GM21381 (cell line): ENCODE measurements around the gene A1CF.
"Not testable (repeated sequence)": the region's sequence is repeated elsewhere in the genome, so short reads cannot be mapped to it uniquely, and the experiment has no call there.

Experiments
- ATAC-seq: cut with Tn5 transposase; IDR thresholded peaks from one replicate; pipeline ENCODE4 v1.9.1; 2021; ENCODE audit warnings: mild to moderate bottlenecking, moderate library complexity; ENCODE audit not compliant: unreplicated experiment

Gene A1CF

DNA sequence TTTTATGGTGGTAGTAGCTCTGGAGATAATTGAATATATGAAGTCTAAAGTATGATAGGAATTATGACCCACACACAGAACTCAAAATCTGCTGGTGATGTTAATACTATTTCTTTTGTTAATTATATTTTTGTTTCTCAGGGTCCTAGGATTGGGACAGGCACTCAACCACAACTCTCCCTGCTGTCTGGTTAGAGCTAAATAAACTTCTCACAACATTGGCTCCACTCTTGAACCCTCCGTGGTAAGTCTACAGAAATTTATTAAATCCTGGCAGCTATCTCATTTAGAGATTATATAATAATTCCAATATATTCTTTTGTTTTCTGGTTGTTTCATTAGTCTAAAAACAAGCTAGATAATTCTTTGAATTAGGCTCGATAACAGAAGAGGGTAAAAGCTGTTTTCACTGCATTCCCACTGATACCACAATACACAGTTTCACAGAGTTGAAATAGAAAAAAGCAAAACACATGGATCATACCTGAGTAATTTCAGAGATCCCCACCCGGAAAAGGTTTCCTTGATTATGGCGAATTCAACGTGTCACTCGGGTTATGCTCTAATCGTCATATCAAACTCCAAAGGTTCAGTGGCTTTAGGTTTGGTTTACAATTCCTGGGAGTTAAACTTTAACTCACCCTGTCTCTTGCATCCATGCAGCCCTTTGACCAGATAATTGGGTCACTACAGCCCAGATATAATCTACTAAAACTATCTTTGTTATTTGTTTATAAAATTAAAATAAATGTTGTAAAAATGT lies at the start of gene A1CF:
A1CF (minus strand) TSS at position 531 of the 763 bp plus-strand sequence. CDS start 25,687 bp downstream, outside the sequence.
- no peak for ATAC-seq

GRCh38 chr10:50931948-50932431 lies 46.6 kb upstream of the A1CF start:
- no peak for ATAC-seq

GRCh38 chr10:50929670-50930069 lies 44.2 kb upstream of the A1CF start:
- ATAC-seq, result no peak

DNA sequence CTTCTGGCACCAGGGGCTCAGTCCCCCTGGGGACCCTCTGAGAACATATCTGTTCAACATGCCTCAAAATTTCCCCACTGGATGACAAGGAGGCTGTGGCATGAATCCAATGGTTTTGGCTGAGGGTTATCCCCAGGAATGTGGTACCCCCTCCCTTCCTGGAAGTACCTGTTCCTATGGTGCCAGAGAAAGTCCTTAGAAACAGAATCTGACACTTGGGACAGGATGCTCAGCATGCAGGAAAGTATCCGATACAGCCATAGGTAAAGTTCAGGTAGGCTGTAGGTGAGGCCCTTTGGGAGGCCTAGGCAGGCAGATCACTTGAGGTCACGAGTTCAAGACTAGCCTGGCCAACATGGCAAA lies 42.7 kb upstream of the A1CF start:
- no peak for ATAC-seq

GRCh38 chr10:50927522-50928189 lies 42.2 kb upstream of the A1CF start:
- no peak for ATAC-seq

GRCh38 chr10:50923471-50923870 lies 38.0 kb upstream of the A1CF start:
- not testable (repeated sequence) for ATAC-seq

GRCh38 chr10:50919010-50919409 lies 33.6 kb upstream of the A1CF start:
- ATAC-seq, result no peak

GRCh38 chr10:50918529-50918928 lies 33.1 kb upstream of the A1CF start:
- no peak for ATAC-seq

GRCh38 chr10:50917486-50917885 lies 32.1 kb upstream of the A1CF start:
- ATAC-seq, result no peak

- ATAC-seq, result no peak
Observed at GRCh38 chr10:50909334-50910014, 24.0 kb upstream of the A1CF start.

DNA sequence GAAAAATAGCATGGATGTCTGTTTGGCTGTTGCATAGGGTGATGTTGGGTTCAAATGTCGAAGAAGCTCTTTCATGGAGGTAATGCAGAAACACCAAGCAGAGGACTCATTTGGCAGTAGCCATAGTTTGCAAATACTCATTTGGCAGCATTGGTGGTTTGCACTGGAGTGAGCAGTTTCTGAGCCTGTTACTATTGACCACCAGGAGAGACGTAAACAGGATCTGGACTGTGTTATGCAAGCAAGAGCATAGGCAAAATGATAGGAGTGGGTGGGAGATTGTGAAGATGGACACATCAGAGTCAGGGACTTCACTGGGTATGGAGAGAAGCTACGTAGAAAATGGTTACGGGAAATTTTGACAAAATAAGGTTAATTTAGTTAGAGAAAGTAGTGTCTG lies 22.9 kb upstream of the A1CF start:
- ATAC-seq, result no peak

GRCh38 chr10:50905797-50906196 lies 20.4 kb upstream of the A1CF start:
- not testable (repeated sequence) for ATAC-seq

DNA sequence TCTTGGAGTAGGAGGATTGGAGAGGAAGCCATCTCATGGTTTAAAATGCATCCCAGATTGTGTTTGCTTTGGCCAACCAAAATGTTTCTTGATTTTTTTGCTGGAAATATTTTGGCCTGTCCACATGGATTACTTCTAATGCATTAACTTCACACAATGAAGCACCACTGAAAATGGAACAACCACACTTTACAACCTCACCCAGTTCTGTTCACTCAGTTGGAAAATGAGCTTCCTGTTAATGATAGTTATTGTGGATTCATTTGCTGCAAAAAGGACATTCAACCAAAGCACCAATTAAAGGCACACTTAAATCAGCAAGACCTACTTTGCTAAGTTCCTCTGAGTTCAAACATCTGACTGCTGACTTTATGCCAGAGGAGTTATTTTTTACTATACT lies 11.3 kb upstream of the A1CF start:
- ATAC-seq, result no peak

DNA sequence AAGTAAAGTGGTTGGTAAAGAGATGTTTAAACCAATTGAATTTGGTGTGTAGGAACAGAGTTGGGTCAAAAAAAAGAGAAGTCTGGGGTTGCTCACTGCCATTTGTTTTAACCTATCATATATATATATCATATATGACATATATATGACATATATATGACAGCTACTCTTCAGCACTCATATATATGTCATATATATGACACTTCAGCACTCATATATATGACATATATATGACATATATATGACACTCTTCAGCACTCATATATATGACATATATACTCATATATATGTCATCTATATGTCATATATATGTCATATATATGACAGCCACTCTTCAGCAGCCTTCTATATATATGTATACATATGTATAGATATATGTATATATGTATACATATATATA lies 8.9 kb upstream of the A1CF start:
- no peak for ATAC-seq

GRCh38 chr10:50892467-50892866 lies 7.0 kb upstream of the A1CF start:
- ATAC-seq, result no peak

DNA sequence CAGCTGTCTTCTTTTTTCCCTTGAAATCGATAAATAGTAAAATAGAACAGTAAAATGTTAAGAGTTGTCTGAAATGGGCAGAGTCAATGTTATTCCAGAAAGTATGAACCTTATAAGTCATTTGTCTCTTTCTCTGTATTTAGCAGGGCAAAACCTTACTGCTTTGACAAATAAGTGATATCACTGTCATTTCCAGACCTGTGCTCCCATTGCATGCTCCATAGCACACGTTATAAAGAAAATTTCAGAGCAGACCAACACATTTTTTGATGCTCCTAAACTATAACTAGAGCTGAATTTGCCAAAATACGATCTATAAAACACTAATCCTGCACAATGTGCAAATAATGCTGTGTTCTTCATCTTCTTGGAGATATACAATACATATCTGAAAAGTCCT lies 1.1 kb downstream of the A1CF start:
- ATAC-seq, result no peak

DNA sequence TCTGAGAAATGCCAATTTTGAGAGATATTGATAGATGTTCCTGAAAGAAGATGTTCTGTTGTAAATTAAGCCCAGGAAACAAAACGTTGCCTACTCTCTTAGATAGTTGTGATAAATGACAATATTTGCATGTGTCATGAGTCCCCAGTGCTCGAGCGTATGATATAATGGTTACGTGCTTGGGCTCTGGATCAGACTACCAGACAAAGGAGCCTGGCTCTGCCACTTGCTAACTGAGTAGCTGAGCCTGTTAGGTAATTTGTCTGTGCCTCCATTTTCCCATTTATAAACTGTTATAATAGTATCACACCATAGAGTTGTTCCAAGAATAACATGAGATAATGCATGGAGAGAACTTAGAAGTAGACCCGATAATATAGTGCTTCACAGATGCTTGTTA lies 1.8 kb downstream of the A1CF start:
- ATAC-seq, result no peak

GRCh38 chr10:50882540-50882983 lies 2.9 kb downstream of the A1CF start:
- ATAC-seq, result no peak

DNA sequence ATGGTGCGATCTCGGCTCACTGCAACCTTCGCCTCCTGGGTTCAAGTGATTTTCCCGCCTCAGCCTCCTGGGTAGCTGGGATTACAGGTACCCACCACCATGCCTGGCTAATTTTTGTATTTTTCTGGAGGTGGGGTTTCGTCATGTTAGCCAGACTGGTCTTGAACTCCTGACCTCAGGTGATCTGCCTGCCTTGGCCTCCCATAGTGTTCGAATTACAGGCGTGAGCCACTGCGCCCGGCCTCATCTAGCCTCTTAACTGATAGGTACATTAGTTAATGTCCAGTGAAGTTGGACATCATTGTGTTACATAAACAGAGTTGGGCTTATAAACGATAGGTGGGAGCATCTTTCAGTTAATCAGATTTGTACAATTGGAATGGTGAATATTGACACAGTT lies 4.4 kb downstream of the A1CF start:
- ATAC-seq, result not testable (repeated sequence)

- ATAC-seq, result no peak
Observed at GRCh38 chr10:50876429-50876828, 9.0 kb downstream of the A1CF start.

DNA sequence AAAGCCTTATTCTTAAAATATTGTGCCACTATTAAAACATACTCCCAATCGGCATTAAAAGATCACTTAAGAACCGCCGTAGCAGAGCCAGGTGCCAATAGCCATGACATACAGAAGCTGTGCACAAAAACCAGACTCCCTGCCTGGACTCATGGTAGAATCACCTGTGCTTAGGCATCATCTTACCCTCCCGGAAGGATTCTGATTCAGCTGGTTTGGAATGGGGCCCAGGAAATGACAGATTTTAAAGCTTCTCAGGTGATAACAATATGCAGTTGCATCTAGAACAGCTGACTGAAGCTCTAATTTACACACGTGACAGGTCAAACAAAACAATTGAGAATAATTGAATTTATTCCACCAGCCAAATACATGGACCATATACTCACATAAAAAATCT lies 10.7 kb downstream of the A1CF start:
- ATAC-seq, result no peak

DNA sequence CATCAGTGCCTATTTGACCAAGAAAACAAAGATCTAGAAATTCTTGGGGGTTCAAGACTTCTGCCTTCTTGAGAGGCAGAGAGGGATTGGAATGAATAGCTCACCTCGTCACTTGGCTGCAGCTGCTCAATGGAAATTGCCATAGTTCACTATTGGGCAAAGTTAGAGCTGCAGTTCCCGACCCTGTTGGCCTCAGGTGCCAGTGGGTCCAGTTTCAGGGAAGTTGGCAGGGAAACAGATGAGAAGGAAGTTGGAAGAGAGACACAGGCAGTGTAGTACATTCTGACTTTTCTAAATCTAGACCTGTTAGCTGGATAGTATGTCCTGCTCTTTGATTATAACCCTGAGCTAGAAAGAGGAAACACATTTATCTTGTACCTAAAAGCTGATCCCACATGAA lies 19.1 kb downstream of the A1CF start:
- no peak for ATAC-seq
